Neural cell (in vitro differentiated cells): ENCODE measurements around the gene RNGTT. TPM values are rescaled to one million over a fixed set of nuclear protein-coding genes. Genes with fewer than 3 reads are reported as not detected.

Experiments
- H2AFZ ChIP-seq: fragments of 200-600, 300-800 bp; sonication (generic), shearing (Covaris generic); 2 replicates; pipeline ENCODE4 v1.6.0; 2014; ENCODE audit warnings: low read depth, mild to moderate bottlenecking, antibody characterized with exemption, low read length, moderate library complexity
- H3F3A ChIP-seq: fragments of 200-600 bp; shearing (Covaris generic); 2 replicates; pipeline ENCODE4 v1.6.1; 2016; ENCODE audit warnings: mild to moderate bottlenecking, moderate library complexity, mixed read lengths, antibody characterized with exemption, low read length; ENCODE audit not compliant: insufficient read depth, poor library complexity, severe bottlenecking
- H3K27ac ChIP-seq: fragments of 200-600, 300-800 bp; sonication (generic), shearing (Covaris generic); 2 replicates; pipeline ENCODE4 v1.5.1; 2014; ENCODE audit warnings: mild to moderate bottlenecking, low read length, moderate library complexity
- H3K27me3 ChIP-seq: fragments of 300-800, 200-600 bp; sonication (generic), shearing (Covaris generic); 2 replicates; pipeline ENCODE4 v1.6.0; 2014; ENCODE audit warnings: mild to moderate bottlenecking, low read depth, low read length, moderate library complexity; ENCODE audit not compliant: insufficient read depth
- H3K36me3 ChIP-seq: fragments of 300-800, 200-600 bp; sonication (generic), shearing (Covaris generic); 2 replicates; pipeline ENCODE4 v1.5.1; 2014; ENCODE audit warnings: mild to moderate bottlenecking, antibody characterized with exemption, low read length, moderate library complexity; ENCODE audit not compliant: insufficient read depth
- H3K4me2 ChIP-seq: fragments of 300-800, 200-600 bp; sonication (generic), shearing (Covaris generic); 2 replicates; pipeline ENCODE4 v1.6.0; 2014; ENCODE audit warnings: mild to moderate bottlenecking, low read length
- H3K4me3 ChIP-seq: fragments of 300-800, 200-600 bp; sonication (generic), shearing (Covaris generic); 2 replicates; pipeline ENCODE4 v1.5.1; 2014; ENCODE audit warnings: mild to moderate bottlenecking, low read length, moderate library complexity
- H3K79me2 ChIP-seq: fragments of 200-600 bp; shearing (Covaris generic); replicated peaks from 2 replicates; pipeline ENCODE4 v1.6.0; 2014; ENCODE audit warnings: mild to moderate bottlenecking, low read length, moderate library complexity; ENCODE audit not compliant: insufficient read depth
- H3K9ac ChIP-seq: fragments of 300-800, 200-600 bp; sonication (generic), shearing (Covaris generic); 2 replicates; pipeline ENCODE4 v1.6.1; 2016; ENCODE audit warnings: mild to moderate bottlenecking, low read length, mixed read lengths
- H3K9me2 ChIP-seq: fragments of 200-600 bp; shearing (Covaris generic); 2 replicates; pipeline ENCODE4 v1.6.1; 2016; ENCODE audit warnings: mild to moderate bottlenecking, low read length, mixed read lengths; ENCODE audit not compliant: insufficient read depth
- H3K9me3 ChIP-seq: fragments of 200-600, 300-800 bp; sonication (generic), shearing (Covaris generic); 2 replicates; pipeline ENCODE4 v1.6.1; 2016; ENCODE audit warnings: mild to moderate bottlenecking, mixed run types, low read length, moderate library complexity, mixed read lengths
- H4K20me1 ChIP-seq: fragments of 200-600 bp; shearing (Covaris generic); 2 replicates; pipeline ENCODE4 v1.6.1; 2016; ENCODE audit warnings: mild to moderate bottlenecking, mixed run types; ENCODE audit not compliant: insufficient read depth
- EP300 ChIP-seq: fragments of 450-650 bp; conservative IDR thresholded peaks from 2 replicates; pipeline ENCODE4 v1.6.1; 2014; ENCODE audit warnings: antibody characterized with exemption, mild to moderate bottlenecking, moderate library complexity; ENCODE audit not compliant: poor library complexity, severe bottlenecking
- EZH2 ChIP-seq: fragments of 200-600, 300-800 bp; shearing (Covaris generic), sonication (generic); IDR thresholded peaks from 2 replicates; pipeline ENCODE4 v1.6.1; 2014; ENCODE audit warnings: antibody characterized with exemption, low read length, borderline replicate concordance, mild to moderate bottlenecking; ENCODE audit not compliant: insufficient read depth, poor library complexity, severe bottlenecking
- MXI1 ChIP-seq: fragments of 450-650 bp; conservative IDR thresholded peaks from 2 replicates; pipeline ENCODE4 v1.6.1; 2014; ENCODE audit warnings: antibody characterized with exemption, mild to moderate bottlenecking; ENCODE audit not compliant: poor library complexity, severe bottlenecking
- POLR2AphosphoS5 ChIP-seq: IDR thresholded peaks from 2 replicates; pipeline ENCODE4 v1.6.1; 2012
- RAD21 ChIP-seq: fragments of 450-650 bp; conservative IDR thresholded peaks from 2 replicates; pipeline ENCODE4 v1.6.1; 2014; ENCODE audit warnings: antibody characterized with exemption, mild to moderate bottlenecking, moderate library complexity
- SMC3 ChIP-seq: fragments of 450-650 bp; conservative IDR thresholded peaks from 2 replicates; pipeline ENCODE4 v1.6.1; 2014; ENCODE audit warnings: antibody characterized with exemption, mild to moderate bottlenecking, moderate library complexity; ENCODE audit not compliant: poor library complexity
- TAF1 ChIP-seq: IDR thresholded peaks from 2 replicates; pipeline ENCODE4 v1.6.1; 2012; ENCODE audit warnings: low read depth
- polyA plus RNA-seq: library from polyadenylated mRNA; depleted of rRNA; stranded (reverse); fragments of >200 nt; gene quantifications from 2 replicates; pipeline ENCODE4 v1.2.3, GENCODE V29; 2014
- TF ChIP-seq, protein P1 (sequence below): fragments of 450-650 bp; IDR thresholded peaks from 2 replicates; pipeline ENCODE4 v1.5.1; 2014; ENCODE audit warnings: antibody characterized with exemption, mild to moderate bottlenecking, moderate library complexity; ENCODE audit not compliant: poor library complexity, severe bottlenecking

RNGTT gene
- polyA plus RNA-seq, 1 donor from 2014 or later = 28.3 TPM

DNA sequence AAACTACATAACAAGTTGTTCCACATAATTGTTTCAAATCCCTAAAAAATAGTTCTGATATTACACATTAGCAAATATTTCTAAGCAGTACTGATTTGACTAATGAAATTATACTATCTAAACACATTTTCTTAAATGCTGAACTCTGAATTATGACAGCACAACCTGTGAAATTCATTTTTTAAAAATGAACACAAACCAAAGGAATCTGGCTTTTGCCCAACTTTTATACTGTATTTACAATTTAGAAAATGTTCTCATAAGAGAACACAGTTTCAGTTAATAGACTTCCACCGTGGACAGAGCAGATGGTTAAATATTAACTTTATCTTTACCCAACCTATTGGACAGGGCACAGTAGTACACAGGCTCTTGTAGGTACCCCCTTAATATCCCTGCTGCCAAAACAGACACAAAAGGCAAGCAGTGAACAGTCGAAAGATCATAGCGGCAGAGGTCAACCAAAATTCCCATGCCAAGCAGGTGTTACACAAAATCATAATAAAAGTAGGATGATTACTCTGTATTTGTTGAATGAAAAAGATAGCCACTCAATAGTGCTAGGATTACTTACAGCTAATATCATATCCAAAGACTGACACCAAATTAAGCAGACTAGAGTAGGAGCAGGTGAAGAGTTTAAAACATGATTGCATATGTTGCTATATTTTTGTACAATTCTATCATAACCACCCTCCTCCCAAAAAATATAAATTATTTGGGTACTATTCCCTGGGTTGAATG, 122.5 kb downstream of the RNGTT start:
- Histone ChIP-seq H3K9ac (no peak overlapping the region), H2AFZ (no peak overlapping the region), H3F3A (no peaks in the 10 kb centered on the region), H3K4me3 (no peak overlapping the region), H3K9me3 (no peaks in the 10 kb centered on the region), H4K20me1 (no peaks in the 10 kb centered on the region), H3K27ac (no peak overlapping the region), H3K27me3 (no peaks in the 10 kb centered on the region), H3K9me2 (no peaks in the 10 kb centered on the region), H3K79me2 (no peaks in the 10 kb centered on the region), H3K4me2 (no peak overlapping the region), H3K36me3 (no peaks in the 10 kb centered on the region)
- TF ChIP-seq POLR2AphosphoS5 = no peak
- TF ChIP-seq TAF1 = no peak
- no peak for TF ChIP-seq SMC3
- no peak for TF ChIP-seq RAD21
- no peak for TF ChIP-seq EP300

DNA sequence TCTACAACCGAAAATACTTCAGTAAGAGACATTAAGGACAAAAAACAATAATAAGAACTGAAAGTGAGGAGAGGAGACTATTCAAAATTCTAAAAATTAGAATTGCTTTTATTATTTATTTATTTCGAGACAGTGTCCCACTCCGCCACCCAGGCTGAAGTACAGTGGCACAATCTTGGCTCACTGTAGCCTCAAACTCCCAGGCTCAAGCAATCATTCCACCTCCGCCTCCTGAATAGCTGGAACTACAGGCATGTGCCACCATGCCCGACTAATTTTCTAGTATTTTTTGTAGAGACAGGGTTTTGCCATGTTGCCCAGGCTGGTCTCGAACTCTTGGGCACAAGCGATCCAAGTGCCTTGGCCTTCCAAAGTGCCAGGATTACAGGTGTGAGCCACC, 123.1 kb downstream of the RNGTT start:
- H3K9ac ChIP-seq = no peak overlapping the region
- no peaks in the 10 kb centered on the region for H4K20me1 ChIP-seq
- no peak overlapping the region for H2AFZ ChIP-seq
- no peaks in the 10 kb centered on the region for H3K9me3 ChIP-seq
- H3K4me2 ChIP-seq = no peak overlapping the region
- no peaks in the 10 kb centered on the region for H3K9me2 ChIP-seq
- no peak for TF ChIP-seq SMC3
- TF ChIP-seq, protein P1, sequence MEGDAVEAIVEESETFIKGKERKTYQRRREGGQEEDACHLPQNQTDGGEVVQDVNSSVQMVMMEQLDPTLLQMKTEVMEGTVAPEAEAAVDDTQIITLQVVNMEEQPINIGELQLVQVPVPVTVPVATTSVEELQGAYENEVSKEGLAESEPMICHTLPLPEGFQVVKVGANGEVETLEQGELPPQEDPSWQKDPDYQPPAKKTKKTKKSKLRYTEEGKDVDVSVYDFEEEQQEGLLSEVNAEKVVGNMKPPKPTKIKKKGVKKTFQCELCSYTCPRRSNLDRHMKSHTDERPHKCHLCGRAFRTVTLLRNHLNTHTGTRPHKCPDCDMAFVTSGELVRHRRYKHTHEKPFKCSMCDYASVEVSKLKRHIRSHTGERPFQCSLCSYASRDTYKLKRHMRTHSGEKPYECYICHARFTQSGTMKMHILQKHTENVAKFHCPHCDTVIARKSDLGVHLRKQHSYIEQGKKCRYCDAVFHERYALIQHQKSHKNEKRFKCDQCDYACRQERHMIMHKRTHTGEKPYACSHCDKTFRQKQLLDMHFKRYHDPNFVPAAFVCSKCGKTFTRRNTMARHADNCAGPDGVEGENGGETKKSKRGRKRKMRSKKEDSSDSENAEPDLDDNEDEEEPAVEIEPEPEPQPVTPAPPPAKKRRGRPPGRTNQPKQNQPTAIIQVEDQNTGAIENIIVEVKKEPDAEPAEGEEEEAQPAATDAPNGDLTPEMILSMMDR = no peak
- no peak for TF ChIP-seq EP300
- TF ChIP-seq POLR2AphosphoS5 = no peak
- TF ChIP-seq RAD21 = no peak
- no peak for TF ChIP-seq TAF1
- TF ChIP-seq EZH2 = no peak
- TF ChIP-seq MXI1 = no peak
- H3F3A ChIP-seq = no peaks in the 10 kb centered on the region
- no peaks in the 10 kb centered on the region for H3K79me2 ChIP-seq
- H3K36me3 ChIP-seq = no peaks in the 10 kb centered on the region
- H3K4me3 ChIP-seq = no peak overlapping the region
- no peak overlapping the region for H3K27ac ChIP-seq
- no peaks in the 10 kb centered on the region for H3K27me3 ChIP-seq

DNA sequence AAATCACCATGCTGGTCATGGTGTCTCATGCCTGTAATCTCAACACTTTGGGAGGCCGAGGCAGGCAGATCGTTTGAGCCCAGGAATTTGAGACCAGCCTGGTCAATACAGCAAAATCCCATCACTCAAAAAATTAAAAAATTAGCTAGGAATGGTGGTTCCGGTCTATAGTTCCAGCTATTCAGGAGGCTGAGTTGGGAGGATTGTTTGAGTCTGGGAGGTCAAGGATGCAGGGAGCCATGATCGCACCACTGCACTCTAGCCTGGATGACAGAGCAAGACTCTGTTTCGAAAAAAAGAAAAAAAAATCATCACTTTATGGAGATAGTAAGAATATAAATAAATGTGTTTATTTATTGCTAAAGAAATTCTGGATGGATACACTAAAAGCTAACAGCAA, 124.1 kb downstream of the RNGTT start:
- H3K9me3 ChIP-seq = no peaks in the 10 kb centered on the region

More for the DNA sequence above, 124.1 kb downstream of the RNGTT start:
- Histone ChIP-seq H3K4me2 (no peak overlapping the region), H3K79me2 (no peaks in the 10 kb centered on the region), H3K27me3 (no peaks in the 10 kb centered on the region), H2AFZ (no peak overlapping the region), H4K20me1 (no peaks in the 10 kb centered on the region), H3K9me2 (no peaks in the 10 kb centered on the region), H3K27ac (no peak overlapping the region), H3K4me3 (no peak overlapping the region), H3F3A (no peaks in the 10 kb centered on the region), H3K9ac (no peak overlapping the region), H3K36me3 (no peaks in the 10 kb centered on the region)
- no peak for TF ChIP-seq EZH2
- TF ChIP-seq POLR2AphosphoS5 = no peak
- TF ChIP-seq, protein P1 = no peak
- no peak for TF ChIP-seq MXI1
